Lower leg skin (tissue), 4 donors: ENCODE data around the gene TMC3. TPM values are rescaled to one million over a fixed set of nuclear protein-coding genes. Genes with fewer than 3 reads are reported as not detected.

ENCODE experiments used
- DNase-seq, 2 donors: peaks; one replicate each; pipeline ENCODE4 v3.0.0-alpha.2; 2019; ENCODE audit warnings: low spot score in 2 of 2
- H3K4me3 ChIP-seq: fragments of 200-600 bp; sonication (generic); 2 replicates; pipeline ENCODE4 v1.5.1; 2017; ENCODE audit warnings: mild to moderate bottlenecking, low read depth; ENCODE audit not compliant: poor library complexity, severe bottlenecking
- CTCF ChIP-seq, 3 donors: fragments of 450-650 bp; IDR thresholded peaks; one replicate each; pipeline ENCODE4 v1.5.1; 2016; ENCODE audit warnings: antibody characterized with exemption in 3 of 3, mild to moderate bottlenecking in 3 of 3, moderate library complexity in 2 of 3
- POLR2A ChIP-seq, 2 donors: fragments of 450-650 bp; IDR thresholded peaks; one replicate each; pipeline ENCODE4 v1.6.1; 2016 to 2017; ENCODE audit warnings: antibody characterized with exemption in 2 of 2, mild to moderate bottlenecking in 1 of 2, moderate library complexity in 1 of 2
- WGBS, 2 donors: methylation state at CpG; one replicate each; pipeline ENCODE4 v1.1.5; 2018; 5-methylcytosine and 5-hydroxymethylcytosine counted together
- intact Hi-C: fragments of 100-400 bp; cut with DNase I; formaldehyde crosslinking; loops from one replicate; pipeline ENCODE4 v1.15.0; 2023; ENCODE audit warnings: low total_unique reads
- total RNA-seq, 4 donors: library from RNA; depleted of rRNA; stranded (reverse); fragments of >200 nt; gene quantifications; one replicate each; pipeline ENCODE4 v1.1.0, GENCODE V29; 2016

Gene TMC3
- total RNA-seq, 4 donors from 2014 or later: 0.05 to 0.10 TPM; not detected in 2

GRCh38 chr15:81289910-81290309 lies 84.1 kb downstream of the TMC3 start:
- TF ChIP-seq POLR2A (IDR thresholded peaks at IDR 0.05) (no peak), CTCF (IDR thresholded peaks at IDR 0.05) (no peak)
- DNase-seq: no peak
- intact Hi-C loops: no loop called here
- 81 to 87% methylated on average over 4 of the region's 4 CpGs for WGBS, 2 donors
- H3K4me3 ChIP-seq: no peak overlapping the region

- TF ChIP-seq CTCF (IDR thresholded peaks at IDR 0.05) (no peak), POLR2A (IDR thresholded peaks at IDR 0.05) (no peak)
- DNase-seq: no peak
- no peak overlapping the region for H3K4me3 ChIP-seq
- 86 to 88% methylated on average over 8 of the region's 8 CpGs for WGBS, 2 donors
- intact Hi-C loops: no loop called here
Measured at GRCh38 chr15:81288616-81289015, 85.4 kb downstream of the TMC3 start.

- intact Hi-C loops: no loop called here
- DNase-seq: no peak
- WGBS, 2 donors: 89 to 98% methylated on average over 3 of the region's 3 CpGs
Measured at GRCh38 chr15:81288040-81288439, 86.0 kb downstream of the TMC3 start.

GRCh38 chr15:81286621-81287121 lies 87.3 kb downstream of the TMC3 start:
- intact Hi-C loops: no loop called here
- 57 to 82% methylated on average over 2 of the region's 2 CpGs for WGBS, 2 donors
- TF ChIP-seq POLR2A (IDR thresholded peaks at IDR 0.05) (no peak), CTCF (IDR thresholded peaks at IDR 0.05) (no peak)
- no peak overlapping the region for H3K4me3 ChIP-seq
- peak in 1 of 2 donors; percentile 8 for DNase-seq

More at GRCh38 chr15:81288040-81288439, 86.0 kb downstream of the TMC3 start:
- TF ChIP-seq CTCF (IDR thresholded peaks at IDR 0.05) (no peak), POLR2A (IDR thresholded peaks at IDR 0.05) (no peak)
- H3K4me3 ChIP-seq: no peak overlapping the region

- 95% methylated on average over 6 of the region's 6 CpGs for WGBS, 2 donors
- intact Hi-C loops: no loop called here
- H3K4me3 ChIP-seq: no peak overlapping the region
- TF ChIP-seq CTCF (IDR thresholded peaks at IDR 0.05) (no peak), POLR2A (IDR thresholded peaks at IDR 0.05) (no peak)
- peak in 1 of 2 donors; percentile 32 for DNase-seq
Measured at GRCh38 chr15:81285461-81285860, 88.6 kb downstream of the TMC3 start.
